ENCODE results near the gene ADAM20. TPM values are rescaled to one million over a fixed set of nuclear protein-coding genes. Genes with fewer than 3 reads are reported as not detected.

Gene ADAM20
- total and polyA plus RNA-seq, 3 donors from 2014 or later: 4.0 to 9.6 (median 9.5) TPM

- 56 to 100% methylated on average over 1 of the region's 1 CpG for WGBS, 2 donors
- intact Hi-C loops (cut with DNase I; ENCODE audit: low total_unique reads): no loop called here
- Histone ChIP-seq H3K4me3 (no peak overlapping the region), H3K9me3 (no peaks in the 10 kb centered on the region), H3K4me1 (no peaks in the 10 kb centered on the region), H3K27ac (no peak overlapping the region), H3K27me3 (no peaks in the 10 kb centered on the region), H3K36me3 (ENCODE audit: low read depth, missing control alignments) (no peaks in the 10 kb centered on the region)
- no peak for TF ChIP-seq POLR2A (IDR thresholded peaks at IDR 0.05)
- TF ChIP-seq CTCF (IDR thresholded peaks at IDR 0.05): no peak
- DNase-seq: no peak
Observed at GRCh38 chr14:70536830-70537229, 2.0 kb upstream of the ADAM20 start.

- Histone ChIP-seq H3K27me3 (no peaks in the 10 kb centered on the region), H3K36me3 (ENCODE audit: low read depth, missing control alignments) (no peaks in the 10 kb centered on the region), H3K27ac (no peak overlapping the region), H3K4me3 (no peak overlapping the region), H3K4me1 (no peaks in the 10 kb centered on the region), H3K9me3 (no peaks in the 10 kb centered on the region)
- TF ChIP-seq CTCF (IDR thresholded peaks at IDR 0.05) (no peak), POLR2A (IDR thresholded peaks at IDR 0.05) (no peak)
- WGBS, 2 donors: 92 to 94% methylated on average over 2 of the region's 2 CpGs
- intact Hi-C loops (cut with DNase I; ENCODE audit: low total_unique reads): no loop called here
- DNase-seq: no peak
Observed at GRCh38 chr14:70530417-70530816, 4.4 kb downstream of the ADAM20 start.

GRCh38 chr14:70527501-70528105, 7.2 kb downstream of the ADAM20 start:
- no peak for DNase-seq
- Histone ChIP-seq H3K36me3 (ENCODE audit: low read depth, missing control alignments) (no peaks in the 10 kb centered on the region), H3K4me3 (no peak overlapping the region), H3K4me1 (no peaks in the 10 kb centered on the region), H3K9me3 (no peaks in the 10 kb centered on the region), H3K27ac (no peak overlapping the region), H3K27me3 (no peaks in the 10 kb centered on the region)
- intact Hi-C loops (cut with DNase I; ENCODE audit: low total_unique reads): no loop called here
- TF ChIP-seq CTCF (IDR thresholded peaks at IDR 0.05) (no peak), POLR2A (IDR thresholded peaks at IDR 0.05) (no peak)
- WGBS, 2 donors: 88 to 95% methylated on average over 2 of the region's 2 CpGs

GRCh38 chr14:70525691-70526090, 9.1 kb downstream of the ADAM20 start:
- Histone ChIP-seq H3K27ac (no peak overlapping the region), H3K36me3 (ENCODE audit: low read depth, missing control alignments) (no peaks in the 10 kb centered on the region), H3K27me3 (no peaks in the 10 kb centered on the region), H3K4me3 (no peak overlapping the region), H3K9me3 (no peaks in the 10 kb centered on the region), H3K4me1 (no peaks in the 10 kb centered on the region)
- intact Hi-C loops (cut with DNase I; ENCODE audit: low total_unique reads): no loop called here
- DNase-seq: no peak
- TF ChIP-seq POLR2A (IDR thresholded peaks at IDR 0.05) (no peak), CTCF (IDR thresholded peaks at IDR 0.05) (no peak)

GRCh38 chr14:70515811-70516210, 19.0 kb downstream of the ADAM20 start:
- no peaks in the 10 kb centered on the region for H3K27me3 ChIP-seq
- no peaks in the 10 kb centered on the region for H3K4me1 ChIP-seq
- WGBS, 2 donors: 86 to 100% methylated on average over 3 of the region's 3 CpGs
- H3K36me3 ChIP-seq (ENCODE audit: low read depth, missing control alignments): no peaks in the 10 kb centered on the region
- no peak for DNase-seq
- no peak overlapping the region for H3K4me3 ChIP-seq
- TF ChIP-seq POLR2A (IDR thresholded peaks at IDR 0.05) (no peak), CTCF (IDR thresholded peaks at IDR 0.05) (no peak)
- H3K9me3 ChIP-seq: no peaks in the 10 kb centered on the region
- intact Hi-C loops (cut with DNase I; ENCODE audit: low total_unique reads): no loop called here
- H3K27ac ChIP-seq: no peak overlapping the region
